Loucy (cell line): ENCODE measurements around the gene CENPO.

Experiments
- H2AFZ ChIP-seq: fragments of 200-600 bp; sonication (generic); 2 replicates; pipeline ENCODE4 v1.6.0; 2016; ENCODE audit warnings: antibody characterized with exemption, mild to moderate bottlenecking, low read length, moderate library complexity
- H3F3A ChIP-seq: fragments of 200-600 bp; 2 replicates; pipeline ENCODE4 v1.6.0; 2016; ENCODE audit warnings: antibody characterized with exemption, low read depth, mild to moderate bottlenecking
- H3K27me3 ChIP-seq: fragments of 200-600 bp; sonication (generic); 2 replicates; pipeline ENCODE4 v1.6.1; 2014; ENCODE audit warnings: low read length, mild to moderate bottlenecking; ENCODE audit not compliant: insufficient read depth, poor library complexity, severe bottlenecking
- H3K36me3 ChIP-seq: fragments of 200-600 bp; sonication (generic); 2 replicates; pipeline ENCODE4 v1.6.1; 2016; ENCODE audit warnings: low read length; ENCODE audit not compliant: insufficient read depth
- H3K4me1 ChIP-seq: fragments of 200-600 bp; sonication (generic); 2 replicates; pipeline ENCODE4 v1.5.1; 2014; ENCODE audit warnings: low read length, mild to moderate bottlenecking; ENCODE audit not compliant: insufficient read depth, poor library complexity, severe bottlenecking
- H3K4me2 ChIP-seq: fragments of 200-600 bp; sonication (generic); 2 replicates; pipeline ENCODE4 v1.6.0; 2014; ENCODE audit warnings: antibody characterized with exemption, low read length, low read depth, mild to moderate bottlenecking; ENCODE audit not compliant: poor library complexity, severe bottlenecking
- H3K4me3 ChIP-seq: fragments of 200-600 bp; sonication (generic); 2 replicates; pipeline ENCODE4 v1.5.1; 2014; ENCODE audit warnings: low read length, mild to moderate bottlenecking, mixed read lengths; ENCODE audit not compliant: poor library complexity, severe bottlenecking
- H3K79me2 ChIP-seq: fragments of 200-600 bp; sonication (generic); 2 replicates; pipeline ENCODE4 v1.6.1; 2014; ENCODE audit warnings: low read length; ENCODE audit not compliant: insufficient read depth
- H3K9ac ChIP-seq: fragments of 200-600 bp; sonication (generic); 2 replicates; pipeline ENCODE4 v1.6.0; 2014; ENCODE audit warnings: mild to moderate bottlenecking, low read depth, low read length, moderate library complexity; ENCODE audit not compliant: poor library complexity, severe bottlenecking
- H3K9me2 ChIP-seq: fragments of 200-600 bp; sonication (generic); replicated peaks from 2 replicates; pipeline ENCODE4 v1.6.1; 2016; ENCODE audit warnings: low read depth, low read length, mixed read lengths
- H3K9me3 ChIP-seq: fragments of 200-600 bp; sonication (generic); 2 replicates; pipeline ENCODE4 v1.6.1; 2014; ENCODE audit warnings: mild to moderate bottlenecking, antibody characterized with exemption, low read length, low read depth; ENCODE audit not compliant: insufficient read depth
- H4K20me1 ChIP-seq: fragments of 200-600 bp; sonication (generic); 2 replicates; pipeline ENCODE4 v1.6.0; 2014; ENCODE audit warnings: antibody characterized with exemption, low read length, mild to moderate bottlenecking; ENCODE audit not compliant: insufficient read depth, poor library complexity, severe bottlenecking
- CTCF ChIP-seq: fragments of 200-600 bp; sonication (generic); conservative IDR thresholded peaks from 2 replicates; pipeline ENCODE4 v1.5.1; 2014; ENCODE audit warnings: mild to moderate bottlenecking, antibody characterized with exemption, low read length
- EZH2phosphoT487 ChIP-seq: fragments of 200-600 bp; IDR thresholded peaks from 2 replicates; pipeline ENCODE4 v1.6.1; 2018; ENCODE audit warnings: antibody characterized with exemption, mild to moderate bottlenecking, moderate library complexity, borderline replicate concordance

Gene CENPO

DNA sequence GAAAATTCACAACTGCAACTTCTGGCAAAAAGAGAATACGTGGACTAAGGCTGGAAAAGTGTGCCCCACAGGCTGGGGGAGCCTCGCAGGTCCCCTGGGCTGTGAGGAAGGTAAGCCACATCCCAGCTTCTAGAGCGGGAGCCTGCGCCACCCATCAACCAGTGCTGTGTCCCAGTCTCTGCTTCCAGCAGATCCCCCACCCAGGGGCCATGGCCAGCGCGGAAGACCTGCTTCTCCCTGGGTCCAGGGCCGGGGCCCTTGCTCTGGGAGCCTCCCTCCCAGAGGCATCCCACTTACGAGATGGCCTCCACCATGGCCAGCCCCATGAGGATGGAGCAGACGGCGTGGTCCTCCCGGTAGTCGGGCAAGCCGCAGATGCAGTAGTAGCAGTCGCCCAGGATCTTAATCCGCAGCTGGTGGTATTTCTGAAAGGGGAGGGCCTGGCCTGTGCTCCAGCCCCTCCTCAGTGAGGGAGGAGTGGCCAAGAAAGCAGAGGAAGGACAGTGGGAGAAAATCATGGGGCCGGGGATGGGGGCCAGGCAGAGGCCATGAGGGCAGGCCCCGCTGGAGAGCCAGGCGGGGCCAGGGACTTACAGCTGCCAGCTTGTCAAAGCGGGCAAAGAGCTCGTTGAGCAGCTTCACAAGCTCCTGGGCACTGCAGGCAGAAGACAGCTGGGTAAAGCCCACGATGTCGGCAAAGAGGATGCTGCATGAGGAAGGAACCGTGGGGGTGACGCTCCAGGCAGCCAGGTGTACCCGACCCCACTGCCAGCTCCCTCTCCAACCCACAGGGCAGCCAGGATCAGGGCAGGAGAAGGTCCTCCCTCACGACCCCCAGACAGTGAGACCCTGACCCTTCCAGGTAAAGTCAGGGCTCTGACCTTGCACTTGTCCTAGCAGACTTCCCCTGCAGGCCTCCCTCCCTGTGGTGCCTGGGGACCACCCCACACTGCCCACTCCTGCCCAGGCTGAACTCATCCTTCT is 48.0 kb downstream of the CENPO start:
- no peaks in the 10 kb centered on the region for H3K4me1 ChIP-seq
- no peaks in the 10 kb centered on the region for H3F3A ChIP-seq
- no peak overlapping the region for H3K9ac ChIP-seq
- H2AFZ ChIP-seq, result no peak overlapping the region
- H3K4me2 ChIP-seq, result no peak overlapping the region
- no peaks in the 10 kb centered on the region for H3K9me3 ChIP-seq
- H3K27me3 ChIP-seq, result no peaks in the 10 kb centered on the region
- H3K4me3 ChIP-seq, result no peak overlapping the region
- H4K20me1 ChIP-seq, result no peaks in the 10 kb centered on the region
- TF ChIP-seq EZH2phosphoT487 (no peak), CTCF (no peak)
- H3K36me3 ChIP-seq, result peaks cover 60% of the 10 kb centered on the region; the same call in 1 of the 2 replicates
- H3K9me2 ChIP-seq, result no peaks in the 10 kb centered on the region
- H3K79me2 ChIP-seq, result no peaks in the 10 kb centered on the region

GRCh38 chr2:24842081-24843050 is 49.1 kb downstream of the CENPO start:
- H3K27me3 ChIP-seq, result no peaks in the 10 kb centered on the region
- TF ChIP-seq CTCF, result no peak
- TF ChIP-seq EZH2phosphoT487, result no peak

DNA sequence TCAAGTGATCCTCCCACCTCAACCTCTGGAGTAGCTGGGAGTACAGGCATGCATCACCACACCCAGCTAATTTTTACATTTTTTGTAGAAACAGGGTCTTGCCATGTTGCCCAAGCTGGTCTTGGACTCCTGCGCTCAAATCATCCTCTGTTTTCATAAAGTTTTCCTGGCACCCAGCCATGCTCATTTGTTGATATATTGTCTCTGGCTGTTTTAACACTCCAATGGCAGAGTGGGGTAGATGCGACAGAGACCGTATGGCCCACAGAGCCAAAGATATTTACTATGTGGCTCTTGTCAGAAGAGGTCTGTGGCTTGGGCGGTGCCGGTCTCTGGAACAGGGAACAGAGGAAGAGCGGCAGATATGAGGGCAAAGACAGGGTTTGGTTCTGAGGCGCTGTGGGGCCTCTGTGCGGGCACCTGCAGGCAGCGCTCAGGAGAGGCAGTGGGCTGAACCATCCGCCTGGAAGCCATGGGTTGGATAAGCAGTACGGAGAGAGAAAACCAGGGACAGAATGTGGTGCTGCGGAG is 50.2 kb downstream of the CENPO start:
- H3K4me1 ChIP-seq, result no peaks in the 10 kb centered on the region
- no peaks in the 10 kb centered on the region for H3K79me2 ChIP-seq
- no peak overlapping the region for H2AFZ ChIP-seq
- H3K4me3 ChIP-seq, result no peak overlapping the region
- no peak for TF ChIP-seq CTCF
- TF ChIP-seq EZH2phosphoT487, result no peak
- no peaks in the 10 kb centered on the region for H3K9me3 ChIP-seq
- H3K27me3 ChIP-seq, result no peaks in the 10 kb centered on the region
- no peak overlapping the region for H3K9ac ChIP-seq
- H3K9me2 ChIP-seq, result no peaks in the 10 kb centered on the region
- no peak overlapping the region for H3K4me2 ChIP-seq
- no peaks in the 10 kb centered on the region for H3F3A ChIP-seq
- peaks cover 53% of the 10 kb centered on the region; the same call in 1 of the 2 replicates for H3K36me3 ChIP-seq
- no peaks in the 10 kb centered on the region for H4K20me1 ChIP-seq

More at GRCh38 chr2:24842081-24843050, 49.1 kb downstream of the CENPO start:
- H4K20me1 ChIP-seq, result no peaks in the 10 kb centered on the region
- no peaks in the 10 kb centered on the region for H3K9me2 ChIP-seq
- H3K9me3 ChIP-seq, result no peaks in the 10 kb centered on the region
- no peaks in the 10 kb centered on the region for H3K79me2 ChIP-seq
- no peak overlapping the region for H3K4me3 ChIP-seq
- no peak overlapping the region for H3K4me2 ChIP-seq
- H2AFZ ChIP-seq, result no peak overlapping the region
- H3K36me3 ChIP-seq, result peaks cover 56% of the 10 kb centered on the region; the same call in 1 of the 2 replicates
- no peaks in the 10 kb centered on the region for H3K4me1 ChIP-seq
- H3K9ac ChIP-seq, result no peak overlapping the region
- H3F3A ChIP-seq, result no peaks in the 10 kb centered on the region
